ENCODE measurements around the gene MAN1C1.

MAN1C1 gene

DNA sequence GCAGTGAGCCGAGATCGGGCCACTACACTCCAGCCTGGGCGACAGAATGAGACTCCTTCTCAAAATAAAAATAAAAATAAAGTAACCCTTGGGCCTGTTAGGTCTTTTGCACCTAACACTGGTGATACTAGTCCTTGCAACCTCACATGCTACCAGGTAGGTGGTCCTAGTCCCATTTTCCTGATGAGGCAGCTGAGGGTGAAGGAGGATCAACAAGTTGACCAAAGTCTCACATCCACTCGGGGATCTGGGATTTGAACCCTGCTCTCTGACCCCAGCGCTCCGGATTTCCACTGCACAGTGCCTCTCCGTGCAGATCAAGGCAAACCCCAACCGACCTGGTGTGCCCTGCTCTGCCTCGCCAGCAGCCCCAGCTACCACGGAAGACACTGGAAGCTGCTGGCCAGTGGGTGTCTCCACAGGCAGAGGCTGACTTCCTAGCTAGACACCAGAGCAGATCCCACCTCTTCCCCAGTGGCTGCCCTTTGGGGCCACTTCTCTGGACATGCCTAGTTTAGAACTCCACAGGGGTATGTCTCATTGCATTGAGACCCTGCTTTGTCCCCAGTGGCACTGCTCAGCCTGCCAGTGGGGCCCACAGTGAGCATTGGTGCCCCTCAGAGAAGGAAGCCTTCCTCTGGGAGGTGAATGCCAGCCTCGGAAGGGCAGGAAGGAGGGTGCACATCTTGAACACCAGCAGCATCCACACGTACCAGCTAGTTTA is 45.6 kb upstream of the MAN1C1 start:
- Histone ChIP-seq H3K4ac (ENCODE audit: low read depth, low read length) (no peak overlapping the region), H3K27ac (ENCODE audit: low read depth, low read length) (no peak overlapping the region), H4K5ac (ENCODE audit: low read length) (no peak overlapping the region), H3K23ac (ENCODE audit: low read length) (no peak overlapping the region), H3K4me3 (ENCODE audit: low read length) (no peak overlapping the region), H3K4me2 (ENCODE audit: low read length) (no peak overlapping the region), H3K56ac (ENCODE audit: low read length) (no peak overlapping the region), H3K79me1 (ENCODE audit: low read length) (no peaks in the 10 kb centered on the region), H2BK120ac (ENCODE audit: low read depth, low read length) (no peak overlapping the region), H2AK5ac (ENCODE audit: low read length) (no peak overlapping the region), H3K18ac (ENCODE audit: low read length) (no peak overlapping the region), H2BK5ac (ENCODE audit: low read length) (no peak overlapping the region), H3K9ac (ENCODE audit: low read length) (no peak overlapping the region), H3K79me2 (ENCODE audit: control insufficient read depth, insufficient read depth, low read length) (no peaks in the 10 kb centered on the region), H3K27me3 (ENCODE audit: insufficient read depth, low read length, poor library complexity) (no peaks in the 10 kb centered on the region), H3K36me3 (ENCODE audit: control insufficient read depth, insufficient read depth, low read length) (no peaks in the 10 kb centered on the region), H2BK15ac (replicated peaks; ENCODE audit: low read depth) (no peak overlapping the region), H4K8ac (ENCODE audit: low read depth, low read length) (no peak overlapping the region), H3K4me1 (ENCODE audit: control insufficient read depth, low read depth, low read length) (peaks cover 2% of the 10 kb centered on the region)
- no CpG with 5 or more reads among the region's 12 CpGs for WGBS (ENCODE audit: extremely low coverage, insufficient coverage, low lambda C conversion rate)
- DNase-seq, result no peak

DNA sequence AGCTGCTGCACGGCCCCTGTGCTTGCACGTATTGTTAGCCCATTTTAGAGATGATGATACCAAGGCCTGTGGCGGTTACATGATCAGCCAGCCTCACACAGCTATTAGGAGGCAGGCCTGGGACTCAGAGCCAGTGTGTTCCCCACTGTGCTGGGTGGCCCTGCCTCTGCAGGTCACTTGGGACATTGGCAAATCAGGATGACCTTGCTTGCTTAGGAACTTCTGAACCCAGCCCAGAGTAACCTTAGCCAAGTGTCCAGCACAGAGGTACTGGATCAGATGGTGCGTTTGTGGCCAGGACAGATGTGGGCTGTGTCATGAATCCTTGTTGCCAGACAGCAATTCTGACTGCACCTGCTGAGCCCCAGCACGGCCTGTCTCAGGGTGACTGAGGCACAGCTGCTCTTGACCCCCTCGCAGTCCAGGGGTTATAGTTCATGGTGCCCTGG is 45.0 kb upstream of the MAN1C1 start:
- Histone ChIP-seq H3K79me1 (ENCODE audit: low read length) (no peaks in the 10 kb centered on the region), H3K27me3 (ENCODE audit: insufficient read depth, low read length, poor library complexity) (no peaks in the 10 kb centered on the region), H3K79me2 (ENCODE audit: control insufficient read depth, insufficient read depth, low read length) (no peaks in the 10 kb centered on the region), H2AK5ac (ENCODE audit: low read length) (no peak overlapping the region), H2BK120ac (ENCODE audit: low read depth, low read length) (no peak overlapping the region), H3K4me3 (ENCODE audit: low read length) (no peak overlapping the region), H3K18ac (ENCODE audit: low read length) (no peak overlapping the region), H2BK5ac (ENCODE audit: low read length) (no peak overlapping the region), H3K4me1 (ENCODE audit: control insufficient read depth, low read depth, low read length) (peaks cover 2% of the 10 kb centered on the region), H3K9ac (ENCODE audit: low read length) (no peak overlapping the region), H4K8ac (ENCODE audit: low read depth, low read length) (no peak overlapping the region), H4K5ac (ENCODE audit: low read length) (no peak overlapping the region), H2BK15ac (replicated peaks; ENCODE audit: low read depth) (no peak overlapping the region), H3K27ac (ENCODE audit: low read depth, low read length) (no peak overlapping the region), H3K4me2 (ENCODE audit: low read length) (no peak overlapping the region), H3K4ac (ENCODE audit: low read depth, low read length) (no peak overlapping the region), H3K56ac (ENCODE audit: low read length) (no peak overlapping the region), H3K36me3 (ENCODE audit: control insufficient read depth, insufficient read depth, low read length) (no peaks in the 10 kb centered on the region), H3K23ac (ENCODE audit: low read length) (no peak overlapping the region)
- WGBS (ENCODE audit: extremely low coverage, insufficient coverage, low lambda C conversion rate), result no CpG with 5 or more reads among the region's 6 CpGs
- DNase-seq, result no peak

DNA sequence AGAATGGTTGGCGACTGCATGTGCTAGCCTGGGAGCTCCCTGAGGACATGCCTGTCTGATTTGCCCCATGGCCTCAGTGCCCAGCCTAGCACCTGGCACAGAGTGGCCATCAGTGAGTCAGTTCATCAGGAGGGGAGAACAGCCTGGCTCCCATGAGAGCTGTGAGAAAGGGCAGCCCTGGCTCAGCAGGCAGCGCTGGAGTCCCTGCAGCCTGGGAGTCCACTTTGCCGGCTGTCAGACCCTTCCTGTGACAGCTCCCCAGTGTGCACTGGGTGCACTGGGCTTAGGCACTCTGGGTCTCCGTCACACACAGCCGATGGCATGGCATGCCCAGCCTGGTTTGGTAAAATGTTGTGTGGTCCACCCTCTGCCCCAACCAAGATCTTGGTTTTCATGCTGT is 44.5 kb upstream of the MAN1C1 start:
- Histone ChIP-seq H3K79me1 (ENCODE audit: low read length) (no peaks in the 10 kb centered on the region), H3K4me3 (ENCODE audit: low read length) (no peak overlapping the region)
- no CpG with 5 or more reads among the region's 5 CpGs for WGBS (ENCODE audit: extremely low coverage, insufficient coverage, low lambda C conversion rate)

DNA sequence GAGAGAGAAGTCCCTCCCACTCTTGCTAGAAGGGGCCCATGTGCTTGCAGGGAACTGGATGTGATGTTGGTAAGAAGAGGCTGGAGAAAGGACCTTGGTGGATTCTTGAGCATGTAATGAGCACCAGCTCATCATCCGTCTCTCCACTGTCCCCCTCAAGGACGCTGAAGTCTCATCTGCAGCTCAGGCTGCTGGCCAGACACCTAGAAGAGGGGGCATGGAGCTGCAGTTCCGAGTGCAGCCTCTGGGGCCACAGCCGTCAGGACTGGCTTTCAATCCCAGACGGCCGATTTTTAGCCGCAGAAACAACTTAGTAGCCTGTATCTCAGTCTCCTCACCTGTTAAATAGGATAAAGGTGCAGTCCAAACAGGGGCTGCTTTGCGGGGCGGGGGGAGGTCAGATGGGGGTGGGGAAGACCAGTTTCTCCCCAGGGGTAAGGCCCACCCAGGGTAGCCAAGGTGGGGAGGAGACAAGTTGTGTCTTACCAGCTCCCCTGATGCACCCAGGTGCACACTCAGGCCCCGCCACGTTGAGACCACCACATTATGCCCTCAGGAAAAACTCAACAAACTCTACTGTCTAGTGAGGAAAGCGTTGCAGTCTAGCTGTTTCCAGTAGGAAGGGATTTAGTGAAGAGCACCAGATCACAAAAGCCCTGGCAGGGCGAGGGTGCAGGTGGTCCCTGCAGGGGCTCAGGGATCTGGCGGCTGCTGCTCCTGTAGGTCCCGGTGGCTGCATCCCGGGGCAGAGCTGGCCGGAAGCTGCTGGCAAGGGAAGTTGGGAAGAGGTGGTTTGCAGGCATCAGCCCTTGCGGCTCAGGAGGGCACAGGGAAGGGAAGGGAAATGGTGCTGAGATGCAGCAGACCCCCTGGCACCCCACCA is 43.6 kb upstream of the MAN1C1 start:
- no peak overlapping the region for H3K9ac ChIP-seq (ENCODE audit: low read length)
- no peaks in the 10 kb centered on the region for H3K36me3 ChIP-seq (ENCODE audit: control insufficient read depth, insufficient read depth, low read length)
- no peak overlapping the region for H3K4me3 ChIP-seq (ENCODE audit: low read length)
- no peak overlapping the region for H2BK120ac ChIP-seq (ENCODE audit: low read depth, low read length)
- H2BK5ac ChIP-seq (ENCODE audit: low read length), result no peak overlapping the region
- H3K4ac ChIP-seq (ENCODE audit: low read depth, low read length), result no peak overlapping the region
- DNase-seq, result peak; percentile 75
- WGBS (ENCODE audit: extremely low coverage, insufficient coverage, low lambda C conversion rate), result no CpG with 5 or more reads among the region's 18 CpGs
- H3K27ac ChIP-seq (ENCODE audit: low read depth, low read length), result no peak overlapping the region
- H3K4me2 ChIP-seq (ENCODE audit: low read length), result no peak overlapping the region
- H2AK5ac ChIP-seq (ENCODE audit: low read length), result no peak overlapping the region
- no peaks in the 10 kb centered on the region for H3K79me1 ChIP-seq (ENCODE audit: low read length)
- no peak overlapping the region for H3K23ac ChIP-seq (ENCODE audit: low read length)
- H3K79me2 ChIP-seq (ENCODE audit: control insufficient read depth, insufficient read depth, low read length), result no peaks in the 10 kb centered on the region
- no peaks in the 10 kb centered on the region for H3K27me3 ChIP-seq (ENCODE audit: insufficient read depth, low read length, poor library complexity)
- no peak overlapping the region for H3K56ac ChIP-seq (ENCODE audit: low read length)
- H4K8ac ChIP-seq (ENCODE audit: low read depth, low read length), result no peak overlapping the region
- no peak overlapping the region for H4K5ac ChIP-seq (ENCODE audit: low read length)
- no peak overlapping the region for H3K18ac ChIP-seq (ENCODE audit: low read length)
- H2BK15ac ChIP-seq (replicated peaks; ENCODE audit: low read depth), result no peak overlapping the region
- peaks cover 2% of the 10 kb centered on the region for H3K4me1 ChIP-seq (ENCODE audit: control insufficient read depth, low read depth, low read length)

More for the DNA sequence above, 44.5 kb upstream of the MAN1C1 start:
- H3K18ac ChIP-seq (ENCODE audit: low read length), result no peak overlapping the region
- H3K23ac ChIP-seq (ENCODE audit: low read length), result no peak overlapping the region
- no peak overlapping the region for H3K9ac ChIP-seq (ENCODE audit: low read length)
- H3K56ac ChIP-seq (ENCODE audit: low read length), result peak overlapping the region; percentile 25
- H3K4me2 ChIP-seq (ENCODE audit: low read length), result no peak overlapping the region
- no peak overlapping the region for H3K27ac ChIP-seq (ENCODE audit: low read depth, low read length)
- no peaks in the 10 kb centered on the region for H3K27me3 ChIP-seq (ENCODE audit: insufficient read depth, low read length, poor library complexity)
- H3K4ac ChIP-seq (ENCODE audit: low read depth, low read length), result no peak overlapping the region
- H2BK5ac ChIP-seq (ENCODE audit: low read length), result no peak overlapping the region
- H3K79me2 ChIP-seq (ENCODE audit: control insufficient read depth, insufficient read depth, low read length), result no peaks in the 10 kb centered on the region
- no peak for DNase-seq
- no peak overlapping the region for H4K5ac ChIP-seq (ENCODE audit: low read length)
- H4K8ac ChIP-seq (ENCODE audit: low read depth, low read length), result no peak overlapping the region
- H2AK5ac ChIP-seq (ENCODE audit: low read length), result no peak overlapping the region
- no peak overlapping the region for H2BK120ac ChIP-seq (ENCODE audit: low read depth, low read length)
- H3K4me1 ChIP-seq (ENCODE audit: control insufficient read depth, low read depth, low read length), result peaks cover 2% of the 10 kb centered on the region
- no peaks in the 10 kb centered on the region for H3K36me3 ChIP-seq (ENCODE audit: control insufficient read depth, insufficient read depth, low read length)
- no peak overlapping the region for H2BK15ac ChIP-seq (replicated peaks; ENCODE audit: low read depth)

DNA sequence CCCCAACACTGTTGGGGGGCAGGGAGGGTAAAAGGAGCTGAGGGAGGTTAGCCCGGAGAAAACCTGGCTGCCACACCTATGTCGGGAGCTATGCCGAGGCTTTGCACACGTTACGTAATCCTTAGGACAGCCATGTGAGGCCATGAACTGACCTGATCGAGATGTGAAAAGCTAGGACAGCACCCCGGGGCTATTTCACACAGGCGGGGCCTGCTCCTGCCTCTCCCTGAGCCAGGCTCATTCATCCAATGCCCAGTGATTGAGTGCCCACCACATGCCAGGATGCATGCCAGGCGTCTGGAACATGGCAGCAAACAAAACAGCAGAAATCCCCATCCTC is 43.0 kb upstream of the MAN1C1 start:
- H3K9ac ChIP-seq (ENCODE audit: low read length), result no peak overlapping the region
- WGBS (ENCODE audit: extremely low coverage, insufficient coverage, low lambda C conversion rate), result no CpG with 5 or more reads among the region's 9 CpGs
- H2AK5ac ChIP-seq (ENCODE audit: low read length), result no peak overlapping the region
- DNase-seq, result no peak
- H2BK15ac ChIP-seq (replicated peaks; ENCODE audit: low read depth), result no peak overlapping the region
- no peak overlapping the region for H4K8ac ChIP-seq (ENCODE audit: low read depth, low read length)
- no peaks in the 10 kb centered on the region for H3K36me3 ChIP-seq (ENCODE audit: control insufficient read depth, insufficient read depth, low read length)
- H3K79me2 ChIP-seq (ENCODE audit: control insufficient read depth, insufficient read depth, low read length), result no peaks in the 10 kb centered on the region
- no peak overlapping the region for H3K18ac ChIP-seq (ENCODE audit: low read length)
- no peak overlapping the region for H2BK5ac ChIP-seq (ENCODE audit: low read length)
- H3K27ac ChIP-seq (ENCODE audit: low read depth, low read length), result no peak overlapping the region
- peaks cover under 1% of the 10 kb centered on the region for H3K4me1 ChIP-seq (ENCODE audit: control insufficient read depth, low read depth, low read length)
- no peak overlapping the region for H2BK120ac ChIP-seq (ENCODE audit: low read depth, low read length)
- H3K27me3 ChIP-seq (ENCODE audit: insufficient read depth, low read length, poor library complexity), result no peaks in the 10 kb centered on the region
- no peak overlapping the region for H3K4me3 ChIP-seq (ENCODE audit: low read length)
- no peak overlapping the region for H3K4ac ChIP-seq (ENCODE audit: low read depth, low read length)
- no peaks in the 10 kb centered on the region for H3K79me1 ChIP-seq (ENCODE audit: low read length)
- no peak overlapping the region for H3K23ac ChIP-seq (ENCODE audit: low read length)
- no peak overlapping the region for H3K4me2 ChIP-seq (ENCODE audit: low read length)
- no peak overlapping the region for H4K5ac ChIP-seq (ENCODE audit: low read length)
- H3K56ac ChIP-seq (ENCODE audit: low read length), result no peak overlapping the region
